SHP77 (cell line): ENCODE results near the gene C1GALT1.
"Not testable (repeated sequence)": the region's sequence is repeated elsewhere in the genome, so short reads cannot be mapped to it uniquely, and the experiment has no call there.

Source experiments
- DNase-seq, 2 experiments: peaks; one replicate each; lab custom pipeline; 2025; lab: John Stamatoyannopoulos, UW

C1GALT1 gene

GRCh38 chr7:7237201-7237977, 55.0 kb downstream of the C1GALT1 start:
- no peak for DNase-seq

- DNase-seq = no peak
These were observed 55.6 kb downstream of the C1GALT1 start for GRCh38 chr7:7237978-7238267.

- DNase-seq = no peak
These were observed 57.0 kb downstream of the C1GALT1 start for GRCh38 chr7:7239346-7239745.

GRCh38 chr7:7242899-7243298, 60.6 kb downstream of the C1GALT1 start:
- DNase-seq = no peak

GRCh38 chr7:7245233-7245632, 62.9 kb downstream of the C1GALT1 start:
- DNase-seq = not testable (repeated sequence)

- no peak for DNase-seq
These were observed 63.9 kb downstream of the C1GALT1 start for GRCh38 chr7:7246223-7246622.

- no peak for DNase-seq
These were observed 65.3 kb downstream of the C1GALT1 start for GRCh38 chr7:7247658-7248057.

GRCh38 chr7:7249814-7250213, 67.5 kb downstream of the C1GALT1 start:
- no peak for DNase-seq

- no peak for DNase-seq
These were observed 69.4 kb downstream of the C1GALT1 start for GRCh38 chr7:7251742-7252141.

GRCh38 chr7:7254319-7254718, 72.0 kb downstream of the C1GALT1 start:
- no peak for DNase-seq

GRCh38 chr7:7254908-7255307, 72.6 kb downstream of the C1GALT1 start:
- no peak for DNase-seq

- no peak for DNase-seq
These were observed 74.5 kb downstream of the C1GALT1 start for GRCh38 chr7:7256731-7257274.

- DNase-seq = no peak
These were observed 75.8 kb downstream of the C1GALT1 start for GRCh38 chr7:7257899-7258692.

GRCh38 chr7:7261863-7262262, 79.5 kb downstream of the C1GALT1 start:
- DNase-seq = no peak

GRCh38 chr7:7263297-7264230, 81.2 kb downstream of the C1GALT1 start:
- DNase-seq = no peak

- no peak for DNase-seq
These were observed 82.1 kb downstream of the C1GALT1 start for GRCh38 chr7:7264306-7265040.

GRCh38 chr7:7265081-7266075, 83.0 kb downstream of the C1GALT1 start:
- no peak for DNase-seq

- no peak for DNase-seq
These were observed 84.0 kb downstream of the C1GALT1 start for GRCh38 chr7:7266257-7266881.

- DNase-seq = no peak
These were observed 88.9 kb downstream of the C1GALT1 start for GRCh38 chr7:7271094-7271874.
